Epithelial cell of proximal tubule (primary cell): ENCODE data around the gene IL31RA. TPM values are rescaled to one million over a fixed set of nuclear protein-coding genes. Genes with fewer than 3 reads are reported as not detected.

Experiments used
- DNase-seq: peaks from one replicate; pipeline ENCODE4 v3.0.0-alpha.2; 2011; ENCODE audit warnings: low read depth
- H3K4me3 ChIP-seq: 2 replicates; pipeline ENCODE4 v1.5.1; 2011; ENCODE audit warnings: low read depth, mild to moderate bottlenecking, low read length
- total RNA-seq: library from RNA; depleted of rRNA; stranded (reverse); fragments of >200 nt; gene quantifications from 2 replicates; pipeline ENCODE4 v1.2.3, GENCODE V29; 2015
- TF ChIP-seq, protein P1 (sequence below): conservative IDR thresholded peaks from 2 replicates; pipeline ENCODE4 v1.5.1; 2012; ENCODE audit warnings: low read depth, mild to moderate bottlenecking, low read length

IL31RA gene
- total RNA-seq, 1 donor from 2014 or later: 2.9 TPM

GRCh38 chr5:55899344-55899743 is 48.2 kb downstream of the IL31RA start:
- H3K4me3 ChIP-seq: no peak overlapping the region
- TF ChIP-seq, protein P1, sequence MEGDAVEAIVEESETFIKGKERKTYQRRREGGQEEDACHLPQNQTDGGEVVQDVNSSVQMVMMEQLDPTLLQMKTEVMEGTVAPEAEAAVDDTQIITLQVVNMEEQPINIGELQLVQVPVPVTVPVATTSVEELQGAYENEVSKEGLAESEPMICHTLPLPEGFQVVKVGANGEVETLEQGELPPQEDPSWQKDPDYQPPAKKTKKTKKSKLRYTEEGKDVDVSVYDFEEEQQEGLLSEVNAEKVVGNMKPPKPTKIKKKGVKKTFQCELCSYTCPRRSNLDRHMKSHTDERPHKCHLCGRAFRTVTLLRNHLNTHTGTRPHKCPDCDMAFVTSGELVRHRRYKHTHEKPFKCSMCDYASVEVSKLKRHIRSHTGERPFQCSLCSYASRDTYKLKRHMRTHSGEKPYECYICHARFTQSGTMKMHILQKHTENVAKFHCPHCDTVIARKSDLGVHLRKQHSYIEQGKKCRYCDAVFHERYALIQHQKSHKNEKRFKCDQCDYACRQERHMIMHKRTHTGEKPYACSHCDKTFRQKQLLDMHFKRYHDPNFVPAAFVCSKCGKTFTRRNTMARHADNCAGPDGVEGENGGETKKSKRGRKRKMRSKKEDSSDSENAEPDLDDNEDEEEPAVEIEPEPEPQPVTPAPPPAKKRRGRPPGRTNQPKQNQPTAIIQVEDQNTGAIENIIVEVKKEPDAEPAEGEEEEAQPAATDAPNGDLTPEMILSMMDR: no peak
- DNase-seq: no peak

DNA sequence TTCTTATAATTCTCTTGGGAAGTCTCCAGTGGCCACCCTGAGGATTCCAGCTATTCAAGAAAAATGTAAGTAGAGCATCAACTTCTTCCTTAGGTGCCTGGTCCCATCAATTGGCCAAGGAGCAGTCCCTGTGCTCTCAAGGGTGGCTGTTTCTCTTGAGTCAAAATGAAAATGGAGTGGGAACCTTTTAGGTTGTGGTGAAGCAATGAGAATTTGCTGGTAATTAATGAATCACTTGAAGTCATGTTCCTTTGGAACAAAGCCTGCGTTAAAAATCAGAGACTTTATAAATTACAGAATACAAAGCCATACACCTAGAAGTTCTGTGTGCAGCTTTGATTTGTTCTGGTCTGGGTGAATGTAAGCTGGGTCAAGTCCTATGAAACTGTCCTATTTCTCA is 48.9 kb downstream of the IL31RA start:
- no peak overlapping the region for H3K4me3 ChIP-seq

DNA sequence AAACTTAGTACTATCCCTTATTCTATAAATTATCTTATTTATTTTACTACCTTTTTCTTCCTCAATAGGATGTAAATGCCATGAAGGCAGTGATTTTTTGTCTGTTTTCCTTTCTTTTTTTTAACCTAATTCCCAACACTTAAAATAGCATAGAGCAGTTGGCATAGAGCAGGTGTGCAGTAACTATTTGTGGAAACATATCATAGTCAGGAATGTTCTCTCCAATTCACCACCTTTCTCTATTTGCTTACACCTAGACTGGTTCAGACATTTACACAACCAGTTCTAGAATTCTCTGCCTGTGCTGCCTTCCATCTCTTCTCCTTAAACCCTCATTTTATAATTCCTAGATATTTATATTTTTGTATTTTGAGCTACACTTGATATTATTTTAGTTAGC is 49.6 kb downstream of the IL31RA start:
- H3K4me3 ChIP-seq: no peak overlapping the region
- TF ChIP-seq, protein P1: no peak
- no peak for DNase-seq

More for the DNA sequence above, 48.9 kb downstream of the IL31RA start:
- TF ChIP-seq, protein P1: no peak
- DNase-seq: no peak

DNA sequence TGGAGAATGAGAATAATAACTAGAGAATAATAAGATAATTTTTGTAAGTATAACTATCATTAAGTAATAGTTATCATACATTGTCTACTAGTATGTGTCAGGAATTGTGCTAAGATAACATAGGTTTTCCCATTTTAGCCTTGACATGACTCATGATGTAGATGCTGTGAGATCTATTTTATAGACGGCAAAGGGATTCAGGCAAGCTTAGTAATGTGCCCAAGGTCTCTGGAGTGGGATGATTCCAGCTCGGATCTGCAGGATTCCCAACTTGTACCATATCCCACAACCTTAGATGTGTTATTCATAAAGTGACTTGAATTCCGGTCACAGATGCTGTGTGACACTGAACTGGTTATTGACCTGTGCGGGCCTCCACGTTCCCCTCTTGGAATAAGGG is 51.5 kb downstream of the IL31RA start:
- DNase-seq: no peak
- H3K4me3 ChIP-seq: no peak overlapping the region
- TF ChIP-seq, protein P1: no peak

DNA sequence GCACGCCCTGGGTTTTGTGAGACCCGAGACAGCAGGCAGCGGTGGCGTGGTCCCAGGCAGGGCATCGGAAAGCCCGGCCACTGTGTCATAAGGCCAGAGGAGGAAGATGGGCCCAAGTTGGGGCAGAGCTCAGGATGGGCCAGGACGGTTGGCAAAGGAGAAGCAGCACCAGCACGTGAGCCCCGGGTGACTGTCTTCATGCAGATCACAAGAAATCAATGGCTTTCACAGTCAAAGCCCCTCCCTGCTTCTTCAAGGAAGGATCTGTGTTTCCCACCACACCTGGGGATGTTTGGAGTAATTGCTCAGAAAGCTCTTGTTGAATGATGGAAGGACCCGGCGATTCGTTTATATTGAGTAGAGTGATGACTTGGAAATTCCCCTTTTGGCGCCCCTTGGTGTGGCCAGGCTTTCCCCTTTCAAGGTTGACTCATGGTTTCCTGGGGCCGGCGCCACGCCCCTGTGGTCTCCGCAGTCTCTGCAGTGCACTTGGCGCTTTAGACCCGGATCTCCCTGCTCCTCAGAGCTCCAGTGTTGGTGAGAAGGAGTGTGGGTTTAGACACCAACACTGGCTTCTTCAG is 52.1 kb downstream of the IL31RA start:
- H3K4me3 ChIP-seq: no peak overlapping the region
- DNase-seq: no peak
- TF ChIP-seq, protein P1: no peak

DNA sequence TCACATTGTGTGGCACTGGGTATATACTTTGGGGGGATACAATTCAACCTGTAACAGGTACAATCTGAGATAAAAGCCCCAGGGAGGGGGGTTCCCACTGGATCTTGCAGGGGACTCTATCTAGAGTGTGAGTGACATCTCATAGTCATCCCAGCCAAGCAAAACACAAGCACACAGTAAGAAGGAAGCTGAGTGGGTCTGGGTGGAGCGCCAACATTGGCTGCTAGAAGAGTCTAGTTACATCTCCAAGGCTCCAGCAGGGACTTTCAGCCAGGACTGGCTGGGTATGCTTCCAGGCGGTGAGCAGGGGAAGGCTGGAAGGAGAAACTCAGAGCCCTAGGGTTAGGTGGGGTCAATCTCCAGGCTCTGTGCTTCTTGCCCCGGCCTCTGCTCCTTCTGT is 53.0 kb downstream of the IL31RA start:
- H3K4me3 ChIP-seq: no peak overlapping the region
- no peak for DNase-seq
- TF ChIP-seq, protein P1: no peak

DNA sequence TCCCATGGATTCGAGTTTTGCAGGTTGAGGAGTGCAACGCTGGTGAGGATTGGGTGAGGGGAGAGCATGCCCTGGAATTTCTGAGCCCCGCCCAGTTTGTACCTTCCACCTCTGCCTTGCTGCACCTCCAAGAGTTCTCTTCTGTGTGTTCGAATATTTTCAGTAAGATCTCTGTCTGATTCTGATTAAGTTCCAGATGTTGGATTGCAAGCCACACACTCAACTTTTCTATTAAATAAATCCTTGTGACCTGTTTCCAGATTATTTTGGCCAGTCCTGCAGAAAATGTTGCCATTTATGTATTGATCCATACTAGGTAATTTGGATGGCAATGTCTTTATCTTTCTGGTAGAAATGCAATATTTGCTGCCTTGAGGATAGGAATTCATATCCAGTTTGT is 54.1 kb downstream of the IL31RA start:
- H3K4me3 ChIP-seq: no peak overlapping the region
- no peak for DNase-seq
- TF ChIP-seq, protein P1: no peak
